ENCODE data around the gene PMS1. TPM values are rescaled to one million over a fixed set of nuclear protein-coding genes. Genes with fewer than 3 reads are reported as not detected.

PMS1 gene
- total and polyA plus RNA-seq, 12 donors: 4.1 to 17.3 (median 11.5) TPM

DNA sequence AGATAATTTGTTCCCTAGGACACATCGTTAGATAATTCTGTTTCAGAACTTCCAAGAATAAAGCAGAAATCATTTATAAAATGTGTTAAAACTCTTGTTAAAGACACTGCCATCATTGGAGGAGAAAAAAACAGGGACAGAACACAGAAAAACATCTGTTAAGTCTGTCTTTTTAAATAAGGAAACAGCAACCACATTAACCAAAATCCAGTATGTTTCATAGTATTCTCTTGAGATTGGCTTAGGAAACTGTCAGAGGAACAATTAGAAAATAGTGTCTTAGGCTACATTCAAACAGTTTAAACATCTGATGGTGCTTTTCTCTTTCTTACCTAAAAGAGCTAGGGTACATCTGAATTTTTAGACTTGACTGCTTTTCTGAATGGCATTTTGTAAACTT, 81.6 kb downstream of the PMS1 start:
- Histone ChIP-seq H3K4me3 (no peak overlapping the region), H3K4me1 (peaks cover 0 to 12% (median 0%) of the 10 kb centered on the region in 9 donors), H3K9me3 (peaks cover 0 to 10% (median 0%) of the 10 kb centered on the region in 11 donors), H3K27me3 (no peaks in the 10 kb centered on the region), H3K36me3 (peaks cover 0 to 25% (median 4%) of the 10 kb centered on the region in 9 donors), H3K27ac (no peak overlapping the region)
- TF ChIP-seq, protein P1, sequence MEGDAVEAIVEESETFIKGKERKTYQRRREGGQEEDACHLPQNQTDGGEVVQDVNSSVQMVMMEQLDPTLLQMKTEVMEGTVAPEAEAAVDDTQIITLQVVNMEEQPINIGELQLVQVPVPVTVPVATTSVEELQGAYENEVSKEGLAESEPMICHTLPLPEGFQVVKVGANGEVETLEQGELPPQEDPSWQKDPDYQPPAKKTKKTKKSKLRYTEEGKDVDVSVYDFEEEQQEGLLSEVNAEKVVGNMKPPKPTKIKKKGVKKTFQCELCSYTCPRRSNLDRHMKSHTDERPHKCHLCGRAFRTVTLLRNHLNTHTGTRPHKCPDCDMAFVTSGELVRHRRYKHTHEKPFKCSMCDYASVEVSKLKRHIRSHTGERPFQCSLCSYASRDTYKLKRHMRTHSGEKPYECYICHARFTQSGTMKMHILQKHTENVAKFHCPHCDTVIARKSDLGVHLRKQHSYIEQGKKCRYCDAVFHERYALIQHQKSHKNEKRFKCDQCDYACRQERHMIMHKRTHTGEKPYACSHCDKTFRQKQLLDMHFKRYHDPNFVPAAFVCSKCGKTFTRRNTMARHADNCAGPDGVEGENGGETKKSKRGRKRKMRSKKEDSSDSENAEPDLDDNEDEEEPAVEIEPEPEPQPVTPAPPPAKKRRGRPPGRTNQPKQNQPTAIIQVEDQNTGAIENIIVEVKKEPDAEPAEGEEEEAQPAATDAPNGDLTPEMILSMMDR (IDR thresholded peaks at IDR 0.05): no peak
- 72 to 85% methylated on average over 1 of the region's 1 CpG for WGBS, 2 donors
- ATAC-seq: no peak
- intact Hi-C loops (cut with DNase I): no loop called here
- DNase-seq: no peak

DNA sequence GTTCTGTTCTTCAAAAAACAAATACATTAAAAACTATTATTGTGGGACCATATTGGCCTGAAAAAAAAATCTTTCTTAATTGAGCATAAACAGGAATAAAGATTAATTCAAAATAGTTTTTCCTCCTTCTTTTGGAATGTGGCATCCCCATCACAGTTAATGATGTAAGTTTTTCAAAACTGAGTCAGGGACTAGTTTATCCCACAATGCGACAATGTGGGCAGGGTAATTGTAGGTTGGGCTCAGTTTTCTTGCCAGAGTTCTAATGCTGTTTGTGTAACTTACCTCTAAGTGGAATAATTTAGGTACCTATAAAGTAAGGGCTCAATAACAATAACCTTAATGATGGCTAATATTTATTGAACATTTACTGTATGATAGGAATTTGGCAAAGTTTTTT, 82.0 kb downstream of the PMS1 start:
- DNase-seq (no peak), ATAC-seq (no peak)
- Histone ChIP-seq H3K27me3 (no peaks in the 10 kb centered on the region), H3K4me1 (peaks cover 0 to 17% (median 0%) of the 10 kb centered on the region in 9 donors), H3K27ac (no peak overlapping the region), H3K9me3 (peaks cover 0 to 10% (median 0%) of the 10 kb centered on the region in 11 donors), H3K4me3 (no peak overlapping the region), H3K36me3 (peaks cover 0 to 25% (median 4%) of the 10 kb centered on the region in 9 donors)
- WGBS, 2 donors: 94 to 95% methylated on average over 1 of the region's 1 CpG
- intact Hi-C loops (cut with DNase I): no loop called here
- TF ChIP-seq, protein P1 (IDR thresholded peaks at IDR 0.05): no peak

DNA sequence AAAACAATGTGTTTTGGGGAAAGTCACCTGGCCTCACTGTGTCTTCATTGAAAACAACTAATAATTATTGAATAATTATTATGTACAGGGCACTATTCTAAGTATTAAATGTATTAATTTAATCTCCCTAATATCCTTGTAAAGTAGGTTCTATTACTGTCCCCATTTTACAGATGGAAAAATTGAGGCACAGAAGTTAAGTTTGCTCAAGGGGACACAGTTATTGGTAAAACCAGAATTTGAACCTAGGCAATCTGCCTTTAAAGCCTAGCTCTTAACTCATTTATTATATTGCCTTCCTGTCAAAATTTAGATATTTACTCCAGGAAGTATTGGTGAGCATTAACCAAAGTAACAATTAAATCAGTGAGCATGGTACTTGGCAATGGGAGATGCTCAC, 84.6 kb downstream of the PMS1 start:
- ATAC-seq: no peak
- H3K27me3 ChIP-seq: no peaks in the 10 kb centered on the region
- peaks cover 0 to 17% (median 0%) of the 10 kb centered on the region in 9 donors for H3K4me1 ChIP-seq
- intact Hi-C loops (cut with DNase I): no loop called here
- DNase-seq: no peak
- TF ChIP-seq, protein P1 (IDR thresholded peaks at IDR 0.05): no peak
- H3K36me3 ChIP-seq: peaks cover 0 to 32% (median under 1%) of the 10 kb centered on the region in 9 donors
- H3K9me3 ChIP-seq: no peaks in the 10 kb centered on the region
- no peak overlapping the region for H3K4me3 ChIP-seq
- H3K27ac ChIP-seq: no peak overlapping the region

DNA sequence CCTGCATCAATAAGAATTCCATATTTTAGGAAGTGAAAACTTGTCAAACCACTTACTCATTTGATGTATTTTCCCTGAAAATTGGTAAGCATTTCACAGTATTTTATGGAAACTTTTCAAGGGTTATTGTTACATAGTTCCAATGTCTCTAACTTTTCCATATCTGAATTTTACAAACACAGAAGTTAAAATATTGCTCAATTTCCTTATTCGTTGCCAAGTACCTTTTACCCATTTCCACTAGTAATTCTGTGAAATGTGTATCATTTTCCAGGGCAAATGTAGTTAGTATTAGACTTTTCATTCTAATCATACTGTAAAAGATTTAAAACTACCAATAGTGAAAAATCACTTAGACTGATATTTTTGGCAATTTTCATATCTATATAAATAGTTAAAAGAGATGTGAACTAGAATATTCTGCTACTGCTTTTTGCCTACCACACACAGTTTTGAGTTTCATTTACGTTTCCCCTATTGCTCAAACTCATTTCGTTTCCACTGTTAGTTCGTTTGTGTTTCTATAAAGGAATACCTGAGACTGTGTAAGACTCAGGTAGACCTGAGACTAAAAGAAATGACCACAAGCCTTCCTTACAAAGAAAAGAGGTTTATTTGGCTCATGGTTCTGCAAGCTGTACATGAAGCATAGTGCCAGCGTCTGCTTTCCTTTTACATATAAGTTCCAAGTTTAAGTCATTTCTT, 86.3 kb downstream of the PMS1 start:
- ATAC-seq: no peak
- H3K27me3 ChIP-seq: no peaks in the 10 kb centered on the region
- intact Hi-C loops (cut with DNase I): no loop called here
- DNase-seq: no peak
- H3K27ac ChIP-seq: peak overlapping the region in 1 of 10 donors; percentile 43
- H3K4me1 ChIP-seq: peaks cover 0 to 27% (median 0%) of the 10 kb centered on the region in 9 donors
- no peaks in the 10 kb centered on the region for H3K9me3 ChIP-seq
- 92 to 96% methylated on average over 5 of the region's 5 CpGs for WGBS, 2 donors
- no peak overlapping the region for H3K4me3 ChIP-seq
- TF ChIP-seq, protein P1 (IDR thresholded peaks at IDR 0.05): no peak
- peaks cover 0 to 37% (median 0%) of the 10 kb centered on the region in 9 donors for H3K36me3 ChIP-seq

All from heart right ventricle (tissue), 16 donors.